HG03558 (cell line): Measurements from ENCODE around the gene IL5RA.

Source experiments
- ATAC-seq: cut with Tn5 transposase; IDR thresholded peaks from one replicate; pipeline ENCODE4 v1.9.1; 2021; ENCODE audit warnings: moderate number of reproducible peaks; ENCODE audit not compliant: unreplicated experiment; ENCODE audit errors: extremely low read depth

IL5RA gene

DNA sequence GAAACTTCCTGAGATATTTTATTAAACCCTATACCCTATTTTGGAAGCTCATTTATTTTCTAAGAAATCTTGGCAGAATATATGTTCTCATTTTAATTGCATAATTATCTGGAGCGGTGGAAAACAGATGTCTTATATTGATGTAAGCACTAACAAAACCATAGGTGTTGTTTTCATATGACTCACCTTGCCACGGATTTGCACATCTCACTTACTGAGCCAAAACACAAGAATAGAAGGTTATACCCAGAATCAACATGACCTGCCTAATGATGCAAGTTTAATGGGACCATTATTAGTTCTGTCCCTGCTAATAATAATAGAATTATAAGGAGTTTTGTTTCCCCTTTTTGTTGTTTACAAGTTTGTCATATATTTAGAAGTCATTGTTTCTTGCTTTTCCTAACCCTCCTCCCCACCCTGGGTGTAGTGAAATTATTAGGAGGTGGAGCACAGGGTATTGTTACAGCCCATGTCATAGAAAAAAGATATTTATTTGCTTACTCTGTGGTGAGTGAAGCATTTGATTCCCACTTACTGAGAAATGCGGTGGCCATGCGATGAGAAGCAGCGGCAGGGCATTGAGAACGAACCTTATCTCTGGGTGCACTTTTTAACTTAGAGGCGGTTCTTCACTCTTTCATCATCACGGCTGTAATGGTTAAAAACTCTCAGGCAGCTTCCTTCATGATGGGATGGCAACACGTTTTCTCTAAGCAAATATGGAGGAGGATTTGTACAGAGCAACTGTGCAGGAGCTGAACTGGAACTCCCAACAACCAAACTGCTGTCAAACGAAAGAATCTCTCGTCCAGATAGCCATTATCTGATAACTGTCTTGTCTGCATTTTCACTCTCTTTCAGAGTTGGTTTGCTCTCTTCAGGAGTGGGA is 521 bp downstream of the IL5RA start:
- peak; percentile 62 for ATAC-seq

DNA sequence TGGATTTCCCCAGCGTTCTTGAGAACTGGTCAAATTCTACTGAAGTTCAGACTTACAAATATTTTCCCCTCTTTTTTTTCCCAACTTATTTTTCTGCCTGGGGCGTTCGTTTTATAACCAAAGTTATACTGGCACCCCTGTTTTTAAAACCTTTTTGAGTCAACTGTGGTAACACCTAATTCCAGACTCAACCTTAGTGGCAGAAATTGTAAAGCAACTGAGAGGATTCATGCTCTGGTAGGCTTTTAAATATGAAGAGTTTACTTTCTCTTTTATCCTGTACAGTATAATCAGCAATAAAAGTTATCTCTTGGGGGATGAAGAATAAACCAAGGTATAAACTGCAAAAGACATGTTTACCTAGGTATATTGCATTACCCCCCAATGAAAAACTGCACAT is 2.3 kb downstream of the IL5RA start:
- ATAC-seq = no peak

DNA sequence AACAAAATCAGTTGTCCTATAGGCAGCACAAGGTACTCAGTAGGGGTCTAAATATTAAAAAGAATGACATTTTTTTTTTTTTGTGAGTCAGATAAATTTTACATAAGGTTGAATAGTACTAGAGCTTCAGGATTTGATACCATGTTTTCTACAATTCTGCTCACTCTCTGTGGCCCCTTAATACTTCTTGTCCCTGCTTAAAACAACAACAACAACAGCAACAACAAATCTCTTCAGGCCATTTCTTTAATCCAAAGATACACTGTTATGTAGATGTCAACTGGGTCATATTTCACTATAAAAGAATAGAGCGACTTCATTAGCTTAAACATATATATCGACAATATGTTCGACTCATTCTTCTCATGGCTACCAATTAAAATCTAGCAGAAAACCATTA is 3.0 kb downstream of the IL5RA start:
- no peak for ATAC-seq

DNA sequence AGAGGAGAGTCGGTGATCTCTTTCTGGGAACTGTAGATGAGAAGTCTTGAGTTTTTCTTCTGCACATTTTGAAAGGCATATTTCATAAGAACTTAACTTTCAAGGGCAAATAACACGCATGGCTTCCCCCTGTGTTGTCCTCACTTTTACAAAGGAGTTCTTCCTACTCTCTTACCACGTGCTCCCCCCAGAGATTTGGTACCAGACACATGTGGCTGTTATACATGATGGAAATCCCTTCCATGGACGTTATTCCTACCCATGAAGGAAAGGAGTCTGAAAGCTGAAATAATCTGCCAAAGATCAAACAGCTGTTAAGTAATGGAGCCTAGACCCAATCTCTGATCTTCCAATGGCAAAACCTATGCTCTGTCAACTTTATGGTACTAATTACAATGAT is 4.4 kb downstream of the IL5RA start:
- no peak for ATAC-seq

DNA sequence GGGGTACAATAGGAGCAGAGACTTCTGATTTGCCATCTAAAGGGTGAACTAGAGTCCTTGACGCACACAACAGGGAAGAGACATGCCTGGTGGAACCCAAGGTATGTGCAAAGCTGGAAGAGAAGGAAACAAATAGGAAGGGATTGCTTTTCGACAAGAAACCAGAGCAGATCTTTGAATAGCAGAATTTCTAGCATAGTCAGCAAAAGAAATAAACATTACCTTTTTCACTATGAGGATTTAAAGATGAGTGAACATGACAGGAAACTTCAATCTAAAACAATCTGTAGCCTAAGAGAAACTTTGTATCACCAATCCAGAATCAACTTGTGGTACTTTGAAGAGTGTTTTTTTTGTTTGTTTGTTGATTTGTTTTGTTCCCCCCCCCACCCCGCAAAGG is 4.9 kb downstream of the IL5RA start:
- ATAC-seq = no peak

DNA sequence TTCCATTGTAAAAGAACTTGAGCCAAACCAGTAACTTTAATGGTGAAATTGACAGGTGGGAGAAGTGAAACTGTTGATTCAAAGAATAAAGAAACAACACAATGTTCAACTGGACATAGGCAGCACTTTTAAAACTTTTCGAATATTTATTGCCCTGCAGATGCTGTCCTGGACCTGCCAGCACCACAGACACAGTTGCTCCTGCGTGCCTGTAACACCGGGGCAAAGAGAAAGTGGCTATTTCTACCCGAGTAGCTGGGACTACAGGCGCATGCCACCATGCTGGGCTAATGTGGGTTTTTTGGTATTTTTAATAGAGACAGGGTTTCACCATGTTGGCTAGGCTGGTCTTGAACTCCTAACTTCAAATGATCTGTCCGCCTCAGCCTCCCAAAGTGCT is 7.4 kb downstream of the IL5RA start:
- no peak for ATAC-seq

DNA sequence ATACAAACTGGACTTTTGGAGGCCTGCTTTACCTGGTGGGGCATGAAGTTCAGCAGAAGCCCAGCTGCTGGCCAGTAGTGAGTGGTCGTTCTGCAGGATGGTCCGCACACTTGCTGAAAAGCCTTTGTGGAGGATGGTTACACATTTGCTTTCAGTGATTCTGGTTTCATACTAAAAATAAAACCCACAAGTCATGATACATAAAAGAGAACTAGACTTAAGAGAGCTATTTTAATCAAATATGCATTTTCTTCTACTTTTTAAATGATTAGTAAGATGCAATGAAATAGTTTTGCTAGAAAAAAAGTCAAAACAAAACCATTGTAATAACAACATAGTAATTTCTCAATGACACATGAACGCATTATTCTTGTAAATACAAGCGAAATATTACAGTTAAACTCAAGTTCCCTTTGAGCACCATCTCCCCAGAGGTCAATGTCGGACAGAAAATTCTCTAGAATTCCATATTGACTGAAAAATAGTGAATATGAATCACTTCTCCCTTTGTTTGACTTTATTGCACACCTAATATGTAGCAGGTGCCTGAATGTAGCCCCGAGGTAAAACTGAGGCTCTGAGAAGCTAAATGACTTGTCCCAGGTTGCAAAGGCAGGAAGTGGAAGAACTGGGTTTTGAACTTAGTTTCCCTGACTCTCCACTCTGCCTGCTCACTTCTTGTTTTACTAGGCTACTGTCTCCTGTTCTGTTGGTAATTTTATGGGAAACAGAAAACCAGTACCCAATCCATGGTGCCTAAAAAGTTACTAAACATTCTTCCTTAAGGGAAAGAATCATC is 8.3 kb downstream of the IL5RA start:
- ATAC-seq = no peak

GRCh38 chr3:3097958-3098357 is 12.2 kb downstream of the IL5RA start:
- ATAC-seq = no peak

GRCh38 chr3:3089017-3089416 is 21.2 kb downstream of the IL5RA start:
- ATAC-seq = peak; percentile 96

DNA sequence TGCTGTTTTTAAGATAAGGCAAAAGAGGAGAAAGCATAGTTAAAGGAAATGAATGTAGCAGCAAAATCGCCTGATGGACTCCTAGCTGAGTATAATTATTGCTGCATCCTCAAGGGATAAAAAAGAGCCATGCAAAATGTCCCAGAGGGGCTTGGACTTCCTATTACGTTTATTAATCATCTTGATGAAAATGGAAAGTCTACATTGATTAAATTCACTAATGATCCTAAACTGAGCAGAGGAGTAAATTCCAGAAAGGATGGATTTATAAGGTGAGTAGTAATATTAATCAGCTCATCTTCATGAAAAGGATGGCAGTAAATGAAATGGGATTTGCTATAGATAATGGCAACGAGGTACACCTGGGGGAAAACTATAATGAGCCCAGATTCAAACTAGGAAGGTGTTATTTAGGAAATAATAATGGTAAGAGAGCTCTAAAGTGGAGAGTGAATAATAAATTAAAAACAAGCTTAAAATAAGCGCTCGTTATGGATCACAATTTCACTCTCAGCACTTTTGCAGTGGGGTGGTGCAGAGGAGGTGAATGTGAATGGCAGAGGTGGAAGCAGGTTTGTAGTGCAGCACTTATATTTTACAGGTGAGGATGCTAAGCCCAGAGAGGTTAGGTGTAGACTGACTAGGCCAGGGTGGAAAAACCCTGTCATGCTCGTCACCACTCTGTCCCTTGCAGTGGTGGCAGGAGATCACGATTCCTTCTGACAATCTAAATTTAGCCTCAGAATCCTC is 22.3 kb downstream of the IL5RA start:
- ATAC-seq = no peak

- no peak for ATAC-seq
Measured at GRCh38 chr3:3087279-3087678, 22.9 kb downstream of the IL5RA start.

DNA sequence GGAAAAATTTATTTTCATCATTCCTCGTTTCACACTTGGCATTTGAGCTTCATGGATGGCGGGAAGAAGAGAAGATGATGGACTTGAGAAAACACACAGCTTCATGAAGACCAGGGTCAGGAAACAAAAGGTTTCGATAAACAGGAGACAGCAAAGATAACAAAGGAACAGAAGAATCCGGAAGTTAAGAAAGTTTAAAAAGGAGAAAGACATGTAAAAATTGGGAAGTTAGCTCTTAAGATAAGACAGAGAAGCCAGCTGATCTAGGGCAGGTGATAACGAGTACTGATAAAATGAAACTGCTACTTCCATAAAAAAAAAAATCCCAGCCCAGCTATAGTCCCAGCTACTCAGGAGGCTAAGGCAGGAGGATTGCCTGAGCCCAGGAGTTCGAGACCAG is 23.9 kb downstream of the IL5RA start:
- no peak for ATAC-seq

DNA sequence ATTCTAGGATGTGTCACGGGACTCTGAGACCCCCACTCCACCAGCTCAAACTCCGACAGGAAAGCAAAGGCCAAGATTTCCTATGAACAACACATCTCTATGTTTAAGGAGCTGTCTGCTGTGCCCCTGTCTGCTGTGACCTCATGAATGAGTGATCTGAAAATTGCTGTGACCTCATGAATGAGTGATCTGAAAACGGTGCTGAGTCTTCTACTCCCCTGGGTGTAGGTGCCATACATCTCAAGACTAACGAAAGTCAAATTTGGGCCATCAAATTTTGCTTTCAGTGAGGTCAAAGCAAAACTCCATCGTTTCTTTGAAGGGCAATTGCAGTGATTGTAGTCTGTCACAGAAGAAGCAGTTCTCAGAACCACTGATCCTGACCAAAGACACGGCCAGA is 24.4 kb downstream of the IL5RA start:
- peak; percentile 21 for ATAC-seq

DNA sequence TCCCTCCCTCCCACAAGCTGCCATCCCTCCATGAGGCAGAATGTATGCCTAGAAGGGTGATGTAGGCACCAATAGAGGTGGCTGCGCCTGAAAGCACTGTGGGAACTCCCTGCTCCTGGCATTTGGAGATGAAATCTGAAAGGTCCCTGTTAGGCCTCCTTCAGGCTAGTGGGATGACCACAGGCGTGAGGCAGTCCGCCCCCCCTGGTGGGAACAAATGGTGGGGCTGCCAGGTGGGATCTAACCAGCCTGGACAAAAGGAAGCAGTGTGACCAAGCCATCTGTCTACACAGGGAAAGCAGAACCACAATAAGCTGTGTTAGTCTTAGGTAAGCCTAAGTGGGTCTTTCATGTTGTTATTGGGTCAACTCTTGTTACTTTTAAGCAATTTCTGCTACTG is 25.3 kb downstream of the IL5RA start:
- no peak for ATAC-seq

- peak; percentile 42 for ATAC-seq
Measured at GRCh38 chr3:3082234-3082924, 27.8 kb downstream of the IL5RA start.

- peak; percentile 34 for ATAC-seq
Measured at GRCh38 chr3:3081381-3082233, 28.6 kb downstream of the IL5RA start.

GRCh38 chr3:3080309-3080708 is 29.9 kb downstream of the IL5RA start:
- no peak for ATAC-seq

GRCh38 chr3:3074551-3075257 is 35.5 kb downstream of the IL5RA start:
- ATAC-seq = peak; percentile 63

DNA sequence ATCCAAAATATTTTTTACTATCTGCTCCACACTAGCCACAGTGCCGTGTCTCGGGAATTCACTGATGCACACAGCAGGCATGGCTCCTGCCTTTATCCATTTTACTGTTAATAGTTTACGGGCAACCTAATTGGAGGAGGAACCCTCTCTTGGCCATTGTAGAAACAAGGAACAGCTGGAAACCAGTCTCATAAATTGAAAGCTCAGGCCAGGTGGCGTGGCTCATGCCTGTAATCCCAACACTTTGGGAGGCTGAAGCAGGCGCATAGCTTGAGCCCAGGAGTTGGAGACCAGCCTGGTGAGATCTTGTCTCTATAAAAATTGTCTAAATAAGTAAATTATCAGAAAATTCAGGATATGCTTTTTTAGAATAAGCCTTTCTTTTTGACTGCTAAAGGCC is 39.0 kb downstream of the IL5RA start:
- no peak for ATAC-seq
